Loucy (cell line): ENCODE measurements around the gene CCDC88C.
A peak's percentile ranks its signal among the peaks of the same experiment; 100 is the strongest.

ENCODE experiments used
- H2AFZ ChIP-seq: fragments of 200-600 bp; sonication (generic); 2 replicates; pipeline ENCODE4 v1.6.0; 2016; ENCODE audit warnings: antibody characterized with exemption, mild to moderate bottlenecking, low read length, moderate library complexity
- H3F3A ChIP-seq: fragments of 200-600 bp; 2 replicates; pipeline ENCODE4 v1.6.0; 2016; ENCODE audit warnings: antibody characterized with exemption, low read depth, mild to moderate bottlenecking
- H3K27me3 ChIP-seq: fragments of 200-600 bp; sonication (generic); 2 replicates; pipeline ENCODE4 v1.6.1; 2014; ENCODE audit warnings: low read length, mild to moderate bottlenecking; ENCODE audit not compliant: insufficient read depth, poor library complexity, severe bottlenecking
- H3K36me3 ChIP-seq: fragments of 200-600 bp; sonication (generic); 2 replicates; pipeline ENCODE4 v1.6.1; 2016; ENCODE audit warnings: low read length; ENCODE audit not compliant: insufficient read depth
- H3K4me1 ChIP-seq: fragments of 200-600 bp; sonication (generic); 2 replicates; pipeline ENCODE4 v1.5.1; 2014; ENCODE audit warnings: low read length, mild to moderate bottlenecking; ENCODE audit not compliant: insufficient read depth, poor library complexity, severe bottlenecking
- H3K4me2 ChIP-seq: fragments of 200-600 bp; sonication (generic); 2 replicates; pipeline ENCODE4 v1.6.0; 2014; ENCODE audit warnings: antibody characterized with exemption, low read length, low read depth, mild to moderate bottlenecking; ENCODE audit not compliant: poor library complexity, severe bottlenecking
- H3K4me3 ChIP-seq: fragments of 200-600 bp; sonication (generic); 2 replicates; pipeline ENCODE4 v1.5.1; 2014; ENCODE audit warnings: low read length, mild to moderate bottlenecking, mixed read lengths; ENCODE audit not compliant: poor library complexity, severe bottlenecking
- H3K79me2 ChIP-seq: fragments of 200-600 bp; sonication (generic); 2 replicates; pipeline ENCODE4 v1.6.1; 2014; ENCODE audit warnings: low read length; ENCODE audit not compliant: insufficient read depth
- H3K9ac ChIP-seq: fragments of 200-600 bp; sonication (generic); 2 replicates; pipeline ENCODE4 v1.6.0; 2014; ENCODE audit warnings: mild to moderate bottlenecking, low read depth, low read length, moderate library complexity; ENCODE audit not compliant: poor library complexity, severe bottlenecking
- H3K9me2 ChIP-seq: fragments of 200-600 bp; sonication (generic); replicated peaks from 2 replicates; pipeline ENCODE4 v1.6.1; 2016; ENCODE audit warnings: low read depth, low read length, mixed read lengths
- H3K9me3 ChIP-seq: fragments of 200-600 bp; sonication (generic); 2 replicates; pipeline ENCODE4 v1.6.1; 2014; ENCODE audit warnings: mild to moderate bottlenecking, antibody characterized with exemption, low read length, low read depth; ENCODE audit not compliant: insufficient read depth
- H4K20me1 ChIP-seq: fragments of 200-600 bp; sonication (generic); 2 replicates; pipeline ENCODE4 v1.6.0; 2014; ENCODE audit warnings: antibody characterized with exemption, low read length, mild to moderate bottlenecking; ENCODE audit not compliant: insufficient read depth, poor library complexity, severe bottlenecking
- EZH2phosphoT487 ChIP-seq: fragments of 200-600 bp; IDR thresholded peaks from 2 replicates; pipeline ENCODE4 v1.6.1; 2018; ENCODE audit warnings: antibody characterized with exemption, mild to moderate bottlenecking, moderate library complexity, borderline replicate concordance
- TF ChIP-seq, protein P1 (sequence below): fragments of 200-600 bp; sonication (generic); conservative IDR thresholded peaks from 2 replicates; pipeline ENCODE4 v1.5.1; 2014; ENCODE audit warnings: mild to moderate bottlenecking, antibody characterized with exemption, low read length

Gene CCDC88C

DNA sequence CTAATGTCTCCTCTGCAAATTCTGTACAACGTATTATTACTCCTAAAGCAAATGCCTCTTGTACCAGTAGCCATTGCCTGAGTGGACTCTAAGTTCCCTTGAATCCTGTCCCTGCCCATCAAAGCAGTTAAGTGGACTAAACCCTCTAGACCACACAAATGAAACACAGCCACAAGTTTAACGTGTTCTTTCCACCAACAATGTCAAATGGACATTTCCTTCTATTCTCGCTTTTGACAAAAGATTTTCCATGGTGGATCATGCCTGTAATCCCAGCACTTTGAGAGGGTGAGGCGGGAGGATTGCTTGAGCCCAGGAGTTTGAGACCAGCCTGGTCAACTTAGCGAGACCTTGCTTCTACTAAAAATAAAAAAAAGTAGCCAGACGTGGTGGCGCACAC lies 15.9 kb downstream of the CCDC88C start:
- Histone ChIP-seq H4K20me1 (peaks cover 90% of the 10 kb centered on the region), H3K36me3 (peaks cover 19% of the 10 kb centered on the region; the same call in 1 of the 2 replicates), H2AFZ (no peak overlapping the region), H3K9me2 (no peaks in the 10 kb centered on the region), H3K4me2 (peak overlapping the region; percentile 59), H3K9me3 (no peaks in the 10 kb centered on the region), H3K79me2 (peaks cover 98% of the 10 kb centered on the region), H3K4me3 (no peak overlapping the region), H3F3A (0 out of 2 replicates have a peak, but pooled peaks cover 4% of the 10 kb centered on the region), H3K4me1 (peaks cover 65% of the 10 kb centered on the region), H3K9ac (no peak overlapping the region), H3K27me3 (no peaks in the 10 kb centered on the region)
- TF ChIP-seq EZH2phosphoT487: no peak
- TF ChIP-seq, protein P1, sequence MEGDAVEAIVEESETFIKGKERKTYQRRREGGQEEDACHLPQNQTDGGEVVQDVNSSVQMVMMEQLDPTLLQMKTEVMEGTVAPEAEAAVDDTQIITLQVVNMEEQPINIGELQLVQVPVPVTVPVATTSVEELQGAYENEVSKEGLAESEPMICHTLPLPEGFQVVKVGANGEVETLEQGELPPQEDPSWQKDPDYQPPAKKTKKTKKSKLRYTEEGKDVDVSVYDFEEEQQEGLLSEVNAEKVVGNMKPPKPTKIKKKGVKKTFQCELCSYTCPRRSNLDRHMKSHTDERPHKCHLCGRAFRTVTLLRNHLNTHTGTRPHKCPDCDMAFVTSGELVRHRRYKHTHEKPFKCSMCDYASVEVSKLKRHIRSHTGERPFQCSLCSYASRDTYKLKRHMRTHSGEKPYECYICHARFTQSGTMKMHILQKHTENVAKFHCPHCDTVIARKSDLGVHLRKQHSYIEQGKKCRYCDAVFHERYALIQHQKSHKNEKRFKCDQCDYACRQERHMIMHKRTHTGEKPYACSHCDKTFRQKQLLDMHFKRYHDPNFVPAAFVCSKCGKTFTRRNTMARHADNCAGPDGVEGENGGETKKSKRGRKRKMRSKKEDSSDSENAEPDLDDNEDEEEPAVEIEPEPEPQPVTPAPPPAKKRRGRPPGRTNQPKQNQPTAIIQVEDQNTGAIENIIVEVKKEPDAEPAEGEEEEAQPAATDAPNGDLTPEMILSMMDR: no peak

DNA sequence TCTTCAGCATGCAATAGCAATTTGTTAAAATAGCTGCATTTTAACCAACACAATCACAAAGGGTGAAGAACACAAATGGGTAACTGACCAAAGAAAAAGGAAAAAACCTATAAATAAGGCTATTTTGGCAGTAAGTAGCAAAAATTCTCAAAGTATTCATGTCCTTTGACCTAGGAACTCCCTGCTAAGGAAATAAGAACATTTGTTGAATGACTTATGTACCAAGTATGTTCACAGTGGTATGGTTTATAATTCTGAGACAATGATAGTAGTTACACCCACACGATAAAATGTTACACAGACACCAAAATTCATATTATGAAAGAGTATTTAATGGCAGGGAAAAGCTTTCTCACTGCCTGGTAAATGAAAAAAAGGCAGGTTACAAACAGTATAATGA lies 16.9 kb downstream of the CCDC88C start:
- H3K27me3 ChIP-seq: no peaks in the 10 kb centered on the region
- H3K9me3 ChIP-seq: no peaks in the 10 kb centered on the region
- no peaks in the 10 kb centered on the region for H3K9me2 ChIP-seq
- TF ChIP-seq, protein P1: no peak
- TF ChIP-seq EZH2phosphoT487: no peak
- peaks cover 98% of the 10 kb centered on the region for H3K79me2 ChIP-seq
- no peak overlapping the region for H2AFZ ChIP-seq
- H3K4me2 ChIP-seq: no peak overlapping the region
- H3F3A ChIP-seq: 0 out of 2 replicates have a peak, but pooled peaks cover 4% of the 10 kb centered on the region
- H3K9ac ChIP-seq: no peak overlapping the region
- H4K20me1 ChIP-seq: peaks cover 90% of the 10 kb centered on the region
- H3K4me1 ChIP-seq: peaks cover 73% of the 10 kb centered on the region
- peaks cover 19% of the 10 kb centered on the region; the same call in 1 of the 2 replicates for H3K36me3 ChIP-seq
- no peak overlapping the region for H3K4me3 ChIP-seq

DNA sequence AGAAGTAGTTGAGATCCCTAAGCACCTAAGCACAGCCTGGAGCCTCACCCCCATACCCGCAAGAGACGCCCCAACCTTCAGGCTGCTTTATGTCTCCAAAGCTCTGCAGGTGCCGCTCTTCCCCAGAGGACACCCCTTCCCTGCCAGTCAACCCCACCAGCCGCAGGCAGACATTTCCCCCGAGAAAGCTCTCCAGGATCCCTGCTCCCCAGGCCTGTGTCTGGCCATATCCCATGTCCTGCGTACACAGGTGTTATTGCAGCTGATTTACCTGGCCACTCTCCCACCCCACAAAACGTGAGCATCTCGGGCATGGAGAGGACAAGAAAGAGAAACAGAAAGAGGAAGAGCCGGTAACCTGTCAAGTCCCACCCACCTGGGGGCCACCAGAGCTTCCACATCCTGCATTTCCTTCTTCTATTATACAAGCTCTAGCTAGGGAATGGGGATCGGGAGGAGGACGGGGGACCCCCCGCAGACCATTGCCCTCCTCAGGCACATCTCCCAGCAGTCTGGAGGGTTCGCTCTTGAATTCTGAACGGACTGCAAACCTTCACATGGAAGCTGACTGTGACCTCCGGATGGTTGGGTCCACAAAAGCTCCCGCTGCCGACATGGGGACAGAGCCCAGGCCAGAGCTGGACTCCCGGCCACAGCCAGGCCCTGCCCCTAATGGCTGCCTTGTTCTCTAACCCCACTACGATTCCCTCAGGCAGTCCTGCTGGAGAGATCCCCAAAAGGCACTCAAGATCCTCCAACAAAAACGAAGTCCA lies 17.6 kb downstream of the CCDC88C start:
- no peaks in the 10 kb centered on the region for H3K27me3 ChIP-seq
- peaks cover 14% of the 10 kb centered on the region; the same call in 1 of the 2 replicates for H3K36me3 ChIP-seq
- H3K4me1 ChIP-seq: peaks cover 73% of the 10 kb centered on the region
- H3K79me2 ChIP-seq: peaks cover 98% of the 10 kb centered on the region
- peaks cover 90% of the 10 kb centered on the region for H4K20me1 ChIP-seq
- no peak overlapping the region for H2AFZ ChIP-seq
- H3K4me3 ChIP-seq: no peak overlapping the region
- no peak overlapping the region for H3K9ac ChIP-seq
- H3F3A ChIP-seq: 0 out of 2 replicates have a peak, but pooled peaks cover 4% of the 10 kb centered on the region
- TF ChIP-seq, protein P1: no peak
- H3K4me2 ChIP-seq: peak overlapping the region; percentile 50
- H3K9me3 ChIP-seq: no peaks in the 10 kb centered on the region
- H3K9me2 ChIP-seq: no peaks in the 10 kb centered on the region
